ENCODE data around the gene BIN1.

The BIN1 gene

GRCh38 chr2:127049927-127050802 lies 56.8 kb downstream of the BIN1 start:
- DNase-seq (ENCODE audit: low read depth in 1 of 2, low spot score in 1 of 2): peak; percentile 24 to 47

GRCh38 chr2:127048969-127049897 lies 57.7 kb downstream of the BIN1 start:
- DNase-seq (ENCODE audit: low read depth in 1 of 2, low spot score in 1 of 2): no peak

GRCh38 chr2:127048618-127048935 lies 58.4 kb downstream of the BIN1 start:
- DNase-seq (ENCODE audit: low read depth in 1 of 2, low spot score in 1 of 2): no peak

GRCh38 chr2:127047716-127048617 lies 59.0 kb downstream of the BIN1 start:
- no peak for DNase-seq (ENCODE audit: low read depth in 1 of 2, low spot score in 1 of 2)

- no peak for DNase-seq (ENCODE audit: low read depth in 1 of 2, low spot score in 1 of 2)
Measured at GRCh38 chr2:127047054-127047453, 59.9 kb downstream of the BIN1 start.

- no peak for DNase-seq (ENCODE audit: low read depth in 1 of 2, low spot score in 1 of 2)
Measured at GRCh38 chr2:127046579-127046978, 60.4 kb downstream of the BIN1 start.

- no peak for DNase-seq (ENCODE audit: low read depth in 1 of 2, low spot score in 1 of 2)
Measured at GRCh38 chr2:127045792-127046501, 61.0 kb downstream of the BIN1 start.

- no peak for DNase-seq (ENCODE audit: low read depth in 1 of 2, low spot score in 1 of 2)
Measured at GRCh38 chr2:127044977-127045661, 61.8 kb downstream of the BIN1 start.

- DNase-seq (ENCODE audit: low read depth in 1 of 2, low spot score in 1 of 2): no peak
Measured at GRCh38 chr2:127044165-127044718, 62.7 kb downstream of the BIN1 start.

- DNase-seq (ENCODE audit: low read depth in 1 of 2, low spot score in 1 of 2): no peak
Measured at GRCh38 chr2:127043367-127044164, 63.4 kb downstream of the BIN1 start.

GRCh38 chr2:127041259-127041970 lies 65.5 kb downstream of the BIN1 start:
- no peak for DNase-seq (ENCODE audit: low read depth in 1 of 2, low spot score in 1 of 2)

GRCh38 chr2:127040169-127040568 lies 66.8 kb downstream of the BIN1 start:
- no peak for DNase-seq (ENCODE audit: low read depth in 1 of 2, low spot score in 1 of 2)

- no peak for DNase-seq (ENCODE audit: low read depth in 1 of 2, low spot score in 1 of 2)
Measured at GRCh38 chr2:127039387-127040031, 67.4 kb downstream of the BIN1 start.

- no peak for DNase-seq (ENCODE audit: low read depth in 1 of 2, low spot score in 1 of 2)
Measured at GRCh38 chr2:127037476-127037875, 69.5 kb downstream of the BIN1 start.

- no peak for DNase-seq (ENCODE audit: low read depth in 1 of 2, low spot score in 1 of 2)
Measured at GRCh38 chr2:127034883-127035611, 71.9 kb downstream of the BIN1 start.

GRCh38 chr2:127034051-127034450 lies 72.9 kb downstream of the BIN1 start:
- DNase-seq (ENCODE audit: low read depth in 1 of 2, low spot score in 1 of 2): no peak

GRCh38 chr2:127032621-127033020 lies 74.3 kb downstream of the BIN1 start:
- no peak for DNase-seq (ENCODE audit: low read depth in 1 of 2, low spot score in 1 of 2)

Measured in activated CD4-positive, alpha-beta T cell treated with anti-CD3 and anti-CD28 coated beads, Interleukin-2, amount 50 U/mL, for 24 hours (primary cell).